Stimulated activated memory B cell treated with anti-CD40 and anti-IgM and Interleukin-4, amounts not matched to agents 10 μg/mL and 1 μg/mL and 100 μg/mL, for 72 hours (primary cell): Measurements from ENCODE around the gene CRABP1.

ENCODE experiments used
- ATAC-seq: fragments of 150-1000 bp; cut with Tn5 transposase; 2 replicates; pipeline ENCODE4 v1.10.0; 2021
- H3K27ac Mint-ChIP-seq: one replicate; pipeline ENCODE4 v1.8.0; 2022; ENCODE audit warnings: mild to moderate bottlenecking, mixed read lengths
- H3K27me3 Mint-ChIP-seq: one replicate; pipeline ENCODE4 v1.8.0; 2022; ENCODE audit warnings: mixed read lengths
- H3K36me3 Mint-ChIP-seq: one replicate; pipeline ENCODE4 v1.8.0; 2022; ENCODE audit warnings: mixed read lengths
- H3K4me1 Mint-ChIP-seq: one replicate; pipeline ENCODE4 v1.8.0; 2022; ENCODE audit warnings: mixed read lengths
- H3K4me3 Mint-ChIP-seq: one replicate; pipeline ENCODE4 v1.8.0; 2022; ENCODE audit warnings: mild to moderate bottlenecking, moderate library complexity, mixed read lengths
- H3K9me3 Mint-ChIP-seq: one replicate; pipeline ENCODE4 v1.8.0; 2022; ENCODE audit warnings: mixed read lengths

Gene CRABP1

GRCh38 chr15:78325092-78325843, 14.9 kb upstream of the CRABP1 start:
- no peaks in the 10 kb centered on the region for H3K9me3 Mint-ChIP-seq
- no peak overlapping the region for H3K27ac Mint-ChIP-seq
- no peaks in the 10 kb centered on the region for H3K36me3 Mint-ChIP-seq
- no peak overlapping the region for H3K4me3 Mint-ChIP-seq
- ATAC-seq: no peak
- no peaks in the 10 kb centered on the region for H3K4me1 Mint-ChIP-seq
- H3K27me3 Mint-ChIP-seq: no peaks in the 10 kb centered on the region

DNA sequence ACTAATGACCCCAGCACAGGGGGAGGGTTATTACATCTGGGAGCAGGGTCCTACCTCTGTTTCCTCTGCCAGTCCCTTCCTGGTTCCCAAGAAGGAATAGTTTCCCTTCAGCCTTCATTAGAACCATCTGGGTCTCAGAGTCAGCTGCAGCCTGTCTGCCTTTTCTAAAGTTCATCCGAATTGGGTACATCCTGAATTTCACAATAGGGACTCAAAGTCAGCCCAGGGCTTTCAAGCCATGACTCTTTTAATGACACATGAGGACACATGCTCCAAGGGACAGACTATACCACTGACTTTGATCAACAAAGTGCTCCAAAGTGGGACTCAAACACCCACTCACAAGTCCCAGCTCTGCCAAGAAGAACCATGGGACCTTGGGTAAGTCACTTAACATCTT, 12.7 kb upstream of the CRABP1 start:
- Mint-ChIP-seq H3K27me3 (no peaks in the 10 kb centered on the region), H3K4me1 (no peaks in the 10 kb centered on the region), H3K9me3 (no peaks in the 10 kb centered on the region), H3K36me3 (no peaks in the 10 kb centered on the region), H3K27ac (no peak overlapping the region), H3K4me3 (no peak overlapping the region)
- ATAC-seq: no peak

DNA sequence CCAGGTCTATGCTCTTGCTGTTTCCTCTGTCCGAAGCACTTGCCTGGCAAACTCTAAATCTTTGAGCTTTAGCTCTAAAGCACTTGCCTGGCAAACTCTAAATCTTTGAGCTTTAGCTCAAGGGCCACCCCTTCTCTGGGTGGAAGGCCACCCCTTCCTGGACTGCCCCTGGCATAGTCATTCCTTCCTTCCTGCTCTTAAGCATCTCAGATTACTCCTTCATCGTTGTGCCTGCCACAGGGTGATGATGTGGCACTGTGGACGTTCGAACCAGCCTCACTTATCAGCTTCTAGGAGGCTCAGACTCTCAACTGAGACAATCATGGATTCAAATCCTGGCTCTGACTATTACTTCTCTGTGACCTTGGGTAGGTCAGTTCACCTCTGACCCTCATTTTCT, 10.5 kb upstream of the CRABP1 start:
- ATAC-seq: no peak
- Mint-ChIP-seq H3K27me3 (no peaks in the 10 kb centered on the region), H3K27ac (no peak overlapping the region), H3K9me3 (no peaks in the 10 kb centered on the region), H3K4me1 (no peaks in the 10 kb centered on the region), H3K4me3 (no peak overlapping the region), H3K36me3 (no peaks in the 10 kb centered on the region)

DNA sequence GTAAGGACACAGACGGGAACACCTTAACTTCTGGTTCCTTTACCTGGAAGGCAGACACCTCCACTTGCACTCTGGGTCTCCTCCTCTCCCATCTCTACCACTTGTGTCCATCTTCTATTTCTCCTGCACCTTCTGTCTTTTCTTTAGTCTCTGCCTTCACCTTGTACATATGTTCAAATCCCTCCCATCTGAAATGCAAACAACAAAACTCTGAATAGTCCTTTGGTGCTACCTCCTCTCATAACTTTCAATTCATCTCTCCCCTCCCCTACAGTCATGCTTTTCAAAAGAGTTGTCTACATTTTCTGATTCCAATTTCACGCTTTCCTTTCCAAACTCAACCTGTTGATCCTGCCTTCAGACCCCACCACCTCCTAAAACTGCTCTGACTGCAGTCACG, 5.3 kb upstream of the CRABP1 start:
- no peaks in the 10 kb centered on the region for H3K36me3 Mint-ChIP-seq
- ATAC-seq: no peak
- H3K27me3 Mint-ChIP-seq: peaks cover 24% of the 10 kb centered on the region
- H3K4me3 Mint-ChIP-seq: no peak overlapping the region
- no peaks in the 10 kb centered on the region for H3K9me3 Mint-ChIP-seq
- H3K4me1 Mint-ChIP-seq: no peaks in the 10 kb centered on the region
- H3K27ac Mint-ChIP-seq: no peak overlapping the region

DNA sequence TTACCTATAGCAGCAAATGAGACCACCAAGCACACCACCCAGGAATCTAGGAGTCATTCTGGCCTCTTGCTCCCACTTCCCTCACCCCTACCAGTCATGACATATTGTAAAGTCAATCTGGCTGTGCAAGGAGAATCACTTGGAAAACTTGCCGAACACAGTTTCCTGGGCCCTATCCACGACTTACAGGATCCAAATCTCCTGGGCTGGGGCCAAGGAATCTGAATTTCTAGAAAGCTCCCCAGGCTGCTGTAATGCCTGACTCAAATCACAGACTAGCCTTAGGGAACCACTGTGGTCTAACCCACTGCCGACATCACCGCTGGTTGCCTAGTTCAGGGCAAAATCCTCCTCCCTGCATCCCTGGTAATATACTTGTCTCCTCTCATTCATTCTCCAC, 4.2 kb upstream of the CRABP1 start:
- Mint-ChIP-seq H3K36me3 (no peaks in the 10 kb centered on the region), H3K27ac (no peak overlapping the region), H3K27me3 (peaks cover 29% of the 10 kb centered on the region), H3K4me3 (no peak overlapping the region), H3K4me1 (no peaks in the 10 kb centered on the region), H3K9me3 (no peaks in the 10 kb centered on the region)
- no peak for ATAC-seq

DNA sequence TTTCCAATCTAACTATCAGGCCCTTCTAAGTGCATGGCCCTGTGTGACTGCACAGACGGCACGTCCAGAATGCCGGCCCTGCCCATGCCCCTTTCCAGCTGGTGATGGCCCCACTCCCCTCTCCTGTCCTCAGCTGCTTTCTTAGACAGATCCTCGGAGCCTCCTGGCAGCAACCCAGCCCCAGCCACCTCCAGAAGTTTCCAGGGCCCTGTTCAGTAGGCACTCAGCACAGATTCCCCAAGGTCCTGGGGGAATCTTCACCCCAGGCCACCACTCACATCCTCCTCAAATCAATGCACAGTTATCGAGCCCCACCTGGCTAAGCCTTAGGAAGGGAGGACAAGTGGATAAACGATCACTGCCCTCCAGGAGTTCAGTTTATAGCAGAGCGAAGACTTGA, 1.4 kb upstream of the CRABP1 start:
- no peak for ATAC-seq
- no peaks in the 10 kb centered on the region for H3K4me1 Mint-ChIP-seq
- H3K4me3 Mint-ChIP-seq: no peak overlapping the region
- H3K36me3 Mint-ChIP-seq: no peaks in the 10 kb centered on the region
- H3K27ac Mint-ChIP-seq: no peak overlapping the region
- H3K9me3 Mint-ChIP-seq: no peaks in the 10 kb centered on the region
- peaks cover 43% of the 10 kb centered on the region for H3K27me3 Mint-ChIP-seq

- no peak for ATAC-seq
- Mint-ChIP-seq H3K27ac (no peak overlapping the region), H3K4me1 (no peaks in the 10 kb centered on the region), H3K4me3 (no peak overlapping the region), H3K36me3 (no peaks in the 10 kb centered on the region), H3K9me3 (no peaks in the 10 kb centered on the region), H3K27me3 (peaks cover 43% of the 10 kb centered on the region)
Measured at GRCh38 chr15:78339559-78339958, 594 bp upstream of the CRABP1 start.

DNA sequence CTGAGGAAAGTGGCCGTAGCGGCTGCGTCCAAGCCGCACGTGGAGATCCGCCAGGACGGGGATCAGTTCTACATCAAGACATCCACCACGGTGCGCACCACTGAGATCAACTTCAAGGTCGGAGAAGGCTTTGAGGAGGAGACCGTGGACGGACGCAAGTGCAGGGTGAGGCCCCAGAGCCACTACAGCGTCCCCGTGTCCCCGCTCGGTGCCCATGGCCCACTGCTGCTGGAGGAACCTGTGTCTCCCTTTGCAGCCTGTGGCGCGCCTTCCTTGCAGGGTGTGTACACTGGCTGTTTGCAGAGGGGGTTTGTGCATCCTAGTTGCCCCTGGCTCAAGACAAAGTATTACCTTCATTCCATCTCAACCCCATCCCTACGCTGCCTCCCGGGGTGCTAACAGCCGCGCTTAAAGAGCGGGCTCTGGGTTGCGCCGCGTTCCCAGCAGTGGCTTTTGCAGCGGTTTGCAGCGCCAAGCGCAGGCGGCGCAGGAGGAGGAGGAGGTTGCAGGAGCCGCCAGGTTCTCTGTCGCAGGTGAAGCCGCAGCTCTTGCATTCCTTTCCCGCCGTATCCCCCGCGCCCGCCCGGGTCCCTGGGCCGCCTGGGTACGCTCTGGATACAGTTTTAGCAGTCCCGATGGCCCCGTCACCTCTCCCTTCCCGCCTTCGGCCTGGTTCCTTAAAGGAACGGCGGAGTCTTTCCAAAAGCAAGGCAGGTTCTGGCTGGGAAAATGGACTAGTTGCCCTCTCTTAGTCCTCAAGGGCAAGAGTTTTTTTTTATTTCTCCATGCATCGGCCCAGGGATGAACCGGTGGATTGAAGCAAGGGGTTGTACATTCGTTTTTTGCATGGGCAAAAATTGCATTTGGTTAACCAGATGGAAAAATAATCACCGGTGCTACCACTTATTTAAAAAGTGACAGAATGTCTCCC, 1.2 kb downstream of the CRABP1 start:
- no peaks in the 10 kb centered on the region for H3K36me3 Mint-ChIP-seq
- H3K9me3 Mint-ChIP-seq: no peaks in the 10 kb centered on the region
- no peak for ATAC-seq
- no peaks in the 10 kb centered on the region for H3K4me1 Mint-ChIP-seq
- H3K4me3 Mint-ChIP-seq: no peak overlapping the region
- H3K27ac Mint-ChIP-seq: no peak overlapping the region
- H3K27me3 Mint-ChIP-seq: peaks cover 43% of the 10 kb centered on the region

GRCh38 chr15:78342021-78342420, 1.9 kb downstream of the CRABP1 start:
- H3K36me3 Mint-ChIP-seq: no peaks in the 10 kb centered on the region
- no peaks in the 10 kb centered on the region for H3K9me3 Mint-ChIP-seq
- no peak for ATAC-seq
- H3K4me3 Mint-ChIP-seq: no peak overlapping the region
- no peak overlapping the region for H3K27ac Mint-ChIP-seq
- H3K4me1 Mint-ChIP-seq: no peaks in the 10 kb centered on the region
- peaks cover 43% of the 10 kb centered on the region for H3K27me3 Mint-ChIP-seq

DNA sequence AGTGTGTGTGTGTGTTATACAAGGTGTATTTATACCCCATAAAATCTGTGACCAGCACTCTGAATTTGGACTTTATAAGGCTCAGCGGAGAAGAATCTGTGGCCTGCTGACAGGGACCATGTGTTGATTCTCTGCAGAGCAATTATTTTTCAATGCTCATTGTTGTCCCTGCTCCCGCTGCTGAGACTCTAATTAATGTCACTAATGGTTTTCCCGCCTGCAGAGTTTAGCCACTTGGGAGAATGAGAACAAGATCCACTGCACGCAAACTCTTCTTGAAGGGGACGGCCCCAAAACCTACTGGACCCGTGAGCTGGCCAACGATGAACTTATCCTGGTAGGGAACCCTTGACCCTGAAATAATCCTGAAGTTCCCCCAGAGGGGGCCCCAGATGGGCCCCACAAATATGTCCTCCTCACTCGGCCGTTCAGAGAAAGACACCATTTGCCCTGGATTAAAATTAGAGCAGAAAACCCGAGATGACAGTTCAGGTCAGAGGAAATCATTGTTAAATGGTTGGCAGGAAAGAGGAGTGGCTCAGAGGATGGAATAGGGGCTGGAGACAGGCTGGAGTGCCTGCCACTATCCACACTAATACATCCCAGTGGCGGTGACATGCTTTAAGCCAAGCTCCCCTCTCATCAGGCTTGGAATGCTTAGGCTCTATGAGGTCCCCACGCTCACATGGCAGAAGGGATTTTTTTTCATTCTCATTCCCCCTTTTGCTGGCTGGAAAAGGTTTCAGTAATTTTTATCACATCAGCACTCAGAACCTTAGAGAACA, 3.3 kb downstream of the CRABP1 start:
- Mint-ChIP-seq H3K4me1 (no peaks in the 10 kb centered on the region), H3K27ac (no peak overlapping the region), H3K36me3 (no peaks in the 10 kb centered on the region), H3K27me3 (peaks cover 41% of the 10 kb centered on the region), H3K4me3 (no peak overlapping the region), H3K9me3 (no peaks in the 10 kb centered on the region)
- no peak for ATAC-seq

GRCh38 chr15:78345396-78346125, 5.4 kb downstream of the CRABP1 start:
- no peak for ATAC-seq
- Mint-ChIP-seq H3K9me3 (no peaks in the 10 kb centered on the region), H3K36me3 (no peaks in the 10 kb centered on the region), H3K4me1 (no peaks in the 10 kb centered on the region), H3K4me3 (no peak overlapping the region), H3K27me3 (peaks cover 27% of the 10 kb centered on the region), H3K27ac (no peak overlapping the region)

- Mint-ChIP-seq H3K4me1 (no peaks in the 10 kb centered on the region), H3K27ac (no peak overlapping the region), H3K4me3 (no peak overlapping the region), H3K36me3 (no peaks in the 10 kb centered on the region), H3K9me3 (no peaks in the 10 kb centered on the region), H3K27me3 (peaks cover 13% of the 10 kb centered on the region)
- no peak for ATAC-seq
Measured at GRCh38 chr15:78347586-78348543, 7.7 kb downstream of the CRABP1 start.

DNA sequence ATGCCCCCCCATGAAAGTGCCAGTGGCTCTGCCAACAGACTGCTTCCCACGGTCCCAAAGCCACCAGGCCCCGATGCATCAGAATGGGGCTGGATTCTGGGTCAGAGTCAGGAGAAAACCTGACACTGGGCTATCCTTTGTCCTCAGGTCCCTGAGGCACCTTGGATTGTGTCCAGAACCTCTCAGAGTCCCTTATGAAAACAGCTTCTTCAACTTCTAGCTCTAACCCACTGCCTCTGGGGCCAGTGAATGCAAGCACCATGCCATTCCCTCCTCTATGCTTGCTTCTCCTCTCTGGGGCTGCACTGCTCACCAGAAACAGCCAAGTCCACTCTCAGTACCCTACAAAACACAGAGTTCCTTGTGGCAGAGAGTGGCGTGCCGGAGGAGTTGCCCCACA, 9.9 kb downstream of the CRABP1 start:
- ATAC-seq: no peak
- Mint-ChIP-seq H3K9me3 (no peaks in the 10 kb centered on the region), H3K4me3 (no peak overlapping the region), H3K27ac (no peak overlapping the region), H3K36me3 (no peaks in the 10 kb centered on the region), H3K4me1 (no peaks in the 10 kb centered on the region), H3K27me3 (peaks cover 17% of the 10 kb centered on the region)

DNA sequence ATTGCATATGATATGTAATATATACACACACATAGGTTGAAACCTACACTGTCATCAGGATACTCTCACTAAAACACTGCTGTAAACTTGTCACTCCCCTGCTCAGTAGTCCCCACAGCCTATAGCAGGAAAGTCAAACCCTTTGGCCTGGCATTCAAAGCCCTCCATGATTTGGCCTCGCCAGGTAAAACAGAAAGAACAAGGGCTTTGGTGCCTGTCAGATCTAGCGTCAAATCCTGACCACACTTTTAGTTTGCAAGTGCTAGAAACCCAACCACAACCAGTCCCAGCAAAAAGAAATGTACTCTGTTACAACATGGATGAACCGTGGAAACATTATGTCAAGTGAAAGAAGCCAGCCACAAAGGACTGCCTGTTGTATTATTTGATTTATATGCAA, 11.4 kb downstream of the CRABP1 start:
- ATAC-seq: no peak
- Mint-ChIP-seq H3K36me3 (no peaks in the 10 kb centered on the region), H3K9me3 (no peaks in the 10 kb centered on the region), H3K4me1 (no peaks in the 10 kb centered on the region), H3K27ac (no peak overlapping the region), H3K27me3 (peaks cover 30% of the 10 kb centered on the region), H3K4me3 (no peak overlapping the region)
